PC-3 (cell line): ENCODE measurements around the gene HYDIN. TPM values are rescaled to one million over a fixed set of nuclear protein-coding genes. Genes with fewer than 3 reads are reported as not detected.

Source experiments
- ATAC-seq: fragments of 200-7000 bp; cut with Tn5 transposase; 2 replicates; pipeline ENCODE4 v1.9.1; 2020; ENCODE audit warnings: mild to moderate bottlenecking, moderate library complexity
- BruUV-seq: library from RNA; stranded (reverse); fragments of 400-500 nt; replicated peaks from 2 replicates; lab custom pipeline; 2021; lab: Mats Ljungman, UMichigan
- CTCF ChIA-PET: fragments of 300-600 bp; sonication (Branson Sonifier 250); formaldehyde crosslinking; loops from one replicate; lab custom pipeline; 2022; ENCODE audit warnings: antibody characterized with exemption; lab: Charles Lee
- POLR2A ChIA-PET: fragments of 300-600 bp; sonication (Branson Sonifier 250); formaldehyde crosslinking; loops from one replicate; lab custom pipeline; 2022; ENCODE audit warnings: antibody characterized with exemption; ENCODE audit not compliant: unreplicated experiment; lab: Charles Lee
- DNase-seq: peaks from one replicate; pipeline ENCODE4 v3.0.0-alpha.2; 2015
- H2AFZ ChIP-seq: fragments of 300-600 bp; sonication (generic); 2 replicates; pipeline ENCODE4 v1.6.0; 2016; ENCODE audit warnings: antibody characterized with exemption, low read length
- H3F3A ChIP-seq: fragments of 300-600 bp; sonication (generic); one replicate; pipeline ENCODE4 v1.6.0; 2017; ENCODE audit warnings: antibody characterized with exemption, low read length, control low read depth, mild to moderate bottlenecking; ENCODE audit not compliant: unreplicated experiment
- H3K27ac ChIP-seq: fragments of 300-600 bp; sonication (generic); 2 replicates; pipeline ENCODE4 v1.5.1; 2016; ENCODE audit warnings: mild to moderate bottlenecking, low read length
- H3K27me3 ChIP-seq: fragments of 300-600 bp; sonication (generic); 2 replicates; pipeline ENCODE4 v1.6.1; 2016; ENCODE audit warnings: low read length, mixed read lengths
- H3K36me3 ChIP-seq: fragments of 300-600 bp; sonication (generic); 2 replicates; pipeline ENCODE4 v1.6.1; 2016; ENCODE audit warnings: low read depth, mixed run types, low read length, mixed read lengths
- H3K4me1 ChIP-seq: fragments of 300-600 bp; sonication (generic); 2 replicates; pipeline ENCODE4 v1.5.1; 2016; ENCODE audit warnings: low read length; ENCODE audit not compliant: insufficient read depth
- H3K4me2 ChIP-seq: fragments of 300-600 bp; sonication (generic); 2 replicates; pipeline ENCODE4 v1.6.0; 2016; ENCODE audit warnings: low read length
- H3K4me3 ChIP-seq: fragments of 300-600 bp; sonication (generic); 2 replicates; pipeline ENCODE4 v1.5.1; 2016; ENCODE audit warnings: mild to moderate bottlenecking, low read length, mixed read lengths
- H3K79me2 ChIP-seq: fragments of 300-600 bp; sonication (generic); 2 replicates; pipeline ENCODE4 v1.6.1; 2017; ENCODE audit warnings: low read length, mixed read lengths
- H3K9ac ChIP-seq: fragments of 300-600 bp; sonication (generic); 2 replicates; pipeline ENCODE4 v1.6.0; 2016; ENCODE audit warnings: mild to moderate bottlenecking, low read length
- H3K9me2 ChIP-seq: fragments of 300-600 bp; sonication (generic); replicated peaks from 2 replicates; pipeline ENCODE4 v1.6.1; 2016; ENCODE audit warnings: mixed run types, low read length, mixed read lengths
- H3K9me3 ChIP-seq: fragments of 300-600 bp; sonication (generic); 2 replicates; pipeline ENCODE4 v1.6.1; 2016; ENCODE audit warnings: low read length, mixed read lengths
- H4K20me1 ChIP-seq: fragments of 300-600 bp; sonication (generic); 2 replicates; pipeline ENCODE4 v1.6.1; 2016; ENCODE audit warnings: low read length, mixed read lengths
- CTCF ChIP-seq: fragments of 300-600 bp; sonication (generic); conservative IDR thresholded peaks from 2 replicates; pipeline ENCODE4 v1.5.1; 2017; ENCODE audit warnings: antibody characterized with exemption, low read depth, mild to moderate bottlenecking, low read length
- EZH2 ChIP-seq: fragments of 300-600 bp; sonication (generic); IDR thresholded peaks from one replicate; pipeline ENCODE4 v1.6.1; 2017; ENCODE audit warnings: antibody characterized with exemption, mild to moderate bottlenecking, low read length; ENCODE audit not compliant: unreplicated experiment
- EZH2phosphoT487 ChIP-seq: fragments of 300-600 bp; sonication (generic); IDR thresholded peaks from 2 replicates; pipeline ENCODE4 v1.6.1; 2018; ENCODE audit warnings: mild to moderate bottlenecking, antibody characterized with exemption, low read length, borderline replicate concordance
- intact Hi-C: fragments of 100-400 bp; cut with micrococcal nuclease; formaldehyde crosslinking; loops from 2 replicates; pipeline ENCODE4 v1.9.0; 2023
- total RNA-seq: library from RNA; depleted of rRNA; stranded (reverse); fragments of >200 nt; gene quantifications from 2 replicates; pipeline ENCODE4 v1.2.3, GENCODE V29; 2014

Gene HYDIN
- total RNA-seq, 1 experiment from 2014 or later, result 0.69 TPM

GRCh38 chr16:71247478-71247877, 17.0 kb upstream of the HYDIN start:
- Histone ChIP-seq H3K4me1 (no peaks in the 10 kb centered on the region), H3K27me3 (0 out of 2 replicates have a peak, but pooled peaks cover 7% of the 10 kb centered on the region), H3K9me2 (no peaks in the 10 kb centered on the region), H3F3A (no peaks in the 10 kb centered on the region), H2AFZ (no peak overlapping the region), H3K4me3 (no peak overlapping the region), H3K9ac (no peak overlapping the region), H4K20me1 (no peaks in the 10 kb centered on the region), H3K27ac (no peak overlapping the region), H3K79me2 (no peaks in the 10 kb centered on the region), H3K9me3 (no peaks in the 10 kb centered on the region), H3K4me2 (no peak overlapping the region), H3K36me3 (no peaks in the 10 kb centered on the region)
- BruUV-seq, result no TSS peak
- CTCF ChIA-PET, result no interaction called here
- DNase-seq (no peak), ATAC-seq (no peak)
- POLR2A ChIA-PET, result no interaction called here
- no peak for TF ChIP-seq EZH2
- TF ChIP-seq EZH2phosphoT487, result no peak
- no peak for TF ChIP-seq CTCF
- intact Hi-C loops, result no loop called here

DNA sequence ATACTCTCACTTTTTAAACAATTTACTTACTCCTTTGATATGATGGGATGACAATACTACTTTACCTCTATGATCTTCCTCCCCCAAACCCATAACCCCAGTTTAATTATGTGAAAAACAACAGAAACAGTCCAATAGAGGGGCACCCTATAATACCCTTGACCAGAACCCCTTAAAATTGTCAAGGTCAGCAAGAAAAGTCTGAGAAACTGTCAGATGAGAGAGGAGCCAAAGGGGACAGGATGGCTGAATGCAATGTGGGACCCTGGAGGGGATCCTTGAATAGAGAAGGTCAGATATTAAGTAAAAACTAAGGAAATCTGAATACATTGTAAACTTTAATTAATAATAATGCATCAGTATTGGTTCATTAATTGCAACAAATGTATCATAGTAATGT, 15.8 kb upstream of the HYDIN start:
- ATAC-seq (no peak), DNase-seq (no peak)
- H3K9me2 ChIP-seq, result no peaks in the 10 kb centered on the region
- no peaks in the 10 kb centered on the region for H3K36me3 ChIP-seq
- no peaks in the 10 kb centered on the region for H3K4me1 ChIP-seq
- H2AFZ ChIP-seq, result no peak overlapping the region
- H3K79me2 ChIP-seq, result no peaks in the 10 kb centered on the region
- H4K20me1 ChIP-seq, result no peaks in the 10 kb centered on the region
- BruUV-seq, result no TSS peak
- intact Hi-C loops, result no loop called here
- H3K4me2 ChIP-seq, result no peak overlapping the region
- H3K9ac ChIP-seq, result no peak overlapping the region
- ChIA-PET POLR2A (no interaction called here), CTCF (no interaction called here)
- no peak overlapping the region for H3K4me3 ChIP-seq
- TF ChIP-seq EZH2 (no peak), EZH2phosphoT487 (no peak), CTCF (no peak)
- H3K27me3 ChIP-seq, result no peaks in the 10 kb centered on the region
- no peak overlapping the region for H3K27ac ChIP-seq
- H3K9me3 ChIP-seq, result no peaks in the 10 kb centered on the region
- H3F3A ChIP-seq, result no peaks in the 10 kb centered on the region

GRCh38 chr16:71244521-71244920, 14.0 kb upstream of the HYDIN start:
- Histone ChIP-seq H3K9me3 (no peaks in the 10 kb centered on the region), H3K4me1 (no peaks in the 10 kb centered on the region), H3K4me2 (no peak overlapping the region), H3F3A (no peaks in the 10 kb centered on the region), H3K36me3 (no peaks in the 10 kb centered on the region), H3K9ac (no peak overlapping the region), H3K9me2 (no peaks in the 10 kb centered on the region), H3K4me3 (no peak overlapping the region), H3K27ac (no peak overlapping the region), H2AFZ (no peak overlapping the region), H3K79me2 (no peaks in the 10 kb centered on the region), H4K20me1 (no peaks in the 10 kb centered on the region), H3K27me3 (no peaks in the 10 kb centered on the region)
- no peak for DNase-seq
- ChIA-PET CTCF (no interaction called here), POLR2A (no interaction called here)
- no peak for ATAC-seq
- TF ChIP-seq EZH2phosphoT487 (no peak), EZH2 (no peak), CTCF (no peak)
- BruUV-seq, result no TSS peak
- intact Hi-C loops, result no loop called here
